HG02588 (cell line): ENCODE data around the gene TMEM255A.

Experiments used
- ATAC-seq: cut with Tn5 transposase; IDR thresholded peaks from one replicate; pipeline ENCODE4 v1.9.1; 2021; ENCODE audit warnings: mild to moderate bottlenecking, moderate library complexity; ENCODE audit not compliant: unreplicated experiment

Gene TMEM255A

DNA sequence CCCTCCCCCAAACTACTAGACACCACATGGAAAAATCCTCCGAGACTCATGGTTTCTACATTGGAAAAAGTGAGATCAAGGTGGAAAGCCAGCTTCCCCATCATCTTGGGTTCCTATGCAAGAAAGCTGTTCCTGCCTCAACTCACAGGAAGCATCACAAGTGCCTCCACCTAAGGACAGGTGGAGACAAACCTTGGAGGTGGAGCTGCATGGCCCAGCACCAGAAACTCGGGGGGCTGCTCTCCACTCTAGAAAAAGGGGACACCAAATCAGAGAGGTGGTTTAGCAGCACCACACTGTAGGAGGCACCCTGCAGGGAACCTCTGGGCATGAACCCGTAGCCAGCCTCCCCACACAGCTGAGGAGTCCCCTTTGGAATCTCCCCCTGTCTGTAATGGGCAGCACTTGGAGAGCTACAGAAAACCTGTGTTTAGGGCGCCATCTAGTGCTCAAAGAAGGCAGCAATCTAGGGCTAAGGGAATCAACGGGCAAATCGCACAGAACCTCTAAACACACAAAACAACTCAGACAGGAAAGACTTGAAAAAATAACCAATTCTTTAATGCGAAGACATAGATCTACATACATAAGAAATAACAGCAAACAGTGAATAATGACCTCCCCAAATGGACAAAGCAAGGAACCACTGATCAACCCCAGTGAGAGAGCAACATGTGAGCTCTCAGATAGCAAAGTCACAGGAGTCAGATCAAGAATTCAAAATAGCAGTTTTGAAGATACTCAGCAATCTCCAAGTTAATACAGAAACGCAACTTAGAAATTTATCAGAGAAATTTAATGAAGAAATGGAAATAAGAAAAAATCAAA is 97.6 kb downstream of the TMEM255A start:
- ATAC-seq = peak; percentile 65
